Osteoblast (primary cell): Measurements from ENCODE around the gene PEX26. TPM values are rescaled to one million over a fixed set of nuclear protein-coding genes. Genes with fewer than 3 reads are reported as not detected.

Source experiments
- DNase-seq: peaks from one replicate; pipeline ENCODE4 v3.0.0; 2011; ENCODE audit warnings: low spot score, mixed read lengths; ENCODE audit not compliant: insufficient read length; ENCODE audit errors: missing footprints
- H2AFZ ChIP-seq: 2 replicates; pipeline ENCODE4 v1.6.0; 2011; ENCODE audit warnings: mild to moderate bottlenecking, low read length
- H3K27ac ChIP-seq: 2 replicates; pipeline ENCODE4 v1.5.1; 2011; ENCODE audit warnings: mild to moderate bottlenecking, low read depth, low read length, moderate library complexity
- H3K27me3 ChIP-seq: 2 replicates; pipeline ENCODE4 v1.6.0; 2012; ENCODE audit warnings: mild to moderate bottlenecking, control low read depth, inconsistent platforms, low read length, moderate library complexity; ENCODE audit not compliant: insufficient read depth
- H3K36me3 ChIP-seq: 2 replicates; pipeline ENCODE4 v1.5.1; 2011; ENCODE audit warnings: mild to moderate bottlenecking, low read length, control low read depth, moderate library complexity; ENCODE audit not compliant: insufficient read depth
- H3K4me1 ChIP-seq: 2 replicates; pipeline ENCODE4 v1.5.1; 2011; ENCODE audit warnings: mild to moderate bottlenecking, low read length, control low read depth, moderate library complexity; ENCODE audit not compliant: insufficient read depth
- H3K4me2 ChIP-seq: 2 replicates; pipeline ENCODE4 v1.6.0; 2011; ENCODE audit warnings: mild to moderate bottlenecking, low read length; ENCODE audit not compliant: insufficient read depth
- H3K4me3 ChIP-seq: fragments of 200-600 bp; sonication (generic); 3 replicates; pipeline ENCODE4 v1.5.1; 2012; ENCODE audit warnings: mild to moderate bottlenecking, low read length, inconsistent platforms; ENCODE audit not compliant: insufficient read depth
- H3K79me2 ChIP-seq: 2 replicates; pipeline ENCODE4 v1.6.0; 2012; ENCODE audit warnings: mild to moderate bottlenecking, low read length, control low read depth, inconsistent platforms; ENCODE audit not compliant: insufficient read depth
- H3K9me3 ChIP-seq: 2 replicates; pipeline ENCODE4 v1.5.1; 2011; ENCODE audit warnings: low read depth, low read length, control low read depth
- H4K20me1 ChIP-seq: 2 replicates; pipeline ENCODE4 v1.6.0; 2012; ENCODE audit warnings: mild to moderate bottlenecking, low read length, control low read depth; ENCODE audit not compliant: insufficient read depth
- CTCF ChIP-seq: IDR thresholded peaks from 2 replicates; pipeline ENCODE4 v1.5.1; 2011; ENCODE audit warnings: mild to moderate bottlenecking, low read depth, low read length, moderate library complexity; ENCODE audit errors: extremely low read depth
- total RNA-seq: library from RNA; depleted of rRNA; stranded (reverse); fragments of >200 nt; gene quantifications from 2 replicates; pipeline ENCODE4 v1.2.3, GENCODE V29; 2012

PEX26 gene
- total RNA-seq, 1 donor, result 26.8 TPM

DNA sequence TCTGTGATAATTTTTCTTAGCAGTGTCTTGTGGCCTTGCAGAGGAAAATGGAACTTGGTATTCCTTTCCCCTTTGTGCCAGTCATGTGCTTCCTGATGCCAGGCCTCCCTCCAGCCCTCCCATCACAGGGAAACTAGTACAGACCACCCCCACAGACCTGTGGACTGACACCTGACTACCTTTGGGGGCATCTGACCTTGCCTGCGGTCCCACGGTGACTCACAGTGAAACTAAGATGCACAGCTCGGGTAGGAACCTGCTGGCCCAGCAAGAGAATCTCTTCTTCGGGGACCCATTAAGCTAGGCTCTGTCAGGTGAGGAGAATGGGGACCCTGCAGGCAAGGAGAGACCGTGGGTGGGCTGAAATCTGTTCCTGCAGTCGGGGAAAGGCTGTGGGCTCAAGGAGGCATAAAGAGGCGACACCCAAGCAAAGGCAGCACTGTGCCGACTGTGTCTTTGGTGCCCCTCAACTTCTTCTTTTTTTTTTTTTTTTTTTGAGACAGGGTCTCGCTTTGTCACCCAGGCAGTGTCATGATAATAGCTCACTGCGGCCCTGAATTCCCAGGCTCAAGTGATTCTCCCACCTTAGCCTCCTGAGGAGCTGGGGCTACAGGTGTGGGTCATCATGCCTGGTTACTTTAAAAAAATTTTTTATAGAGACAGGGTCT lies 20.8 kb upstream of the PEX26 start:
- H3K79me2 ChIP-seq, result no peaks in the 10 kb centered on the region
- DNase-seq, result no peak
- H3K4me1 ChIP-seq, result peaks cover 32% of the 10 kb centered on the region
- no peak overlapping the region for H3K4me3 ChIP-seq
- no peaks in the 10 kb centered on the region for H3K9me3 ChIP-seq
- no peaks in the 10 kb centered on the region for H4K20me1 ChIP-seq
- peak overlapping the region; percentile 2 for H2AFZ ChIP-seq
- no peaks in the 10 kb centered on the region for H3K27me3 ChIP-seq
- H3K4me2 ChIP-seq, result no peak overlapping the region
- no peak for TF ChIP-seq CTCF
- H3K27ac ChIP-seq, result peak overlapping the region; percentile 59
- H3K36me3 ChIP-seq, result no peaks in the 10 kb centered on the region

- Histone ChIP-seq H3K27ac (peak overlapping the region; percentile 14), H3K36me3 (no peaks in the 10 kb centered on the region), H2AFZ (no peak overlapping the region), H4K20me1 (no peaks in the 10 kb centered on the region), H3K4me2 (no peak overlapping the region), H3K27me3 (no peaks in the 10 kb centered on the region), H3K4me1 (peaks cover 33% of the 10 kb centered on the region), H3K4me3 (no peak overlapping the region), H3K9me3 (no peaks in the 10 kb centered on the region), H3K79me2 (no peaks in the 10 kb centered on the region)
- peak; percentile 97 for DNase-seq
- TF ChIP-seq CTCF, result no peak
These were observed 20.1 kb upstream of the PEX26 start for GRCh38 chr22:18057568-18058209.

- no peak for DNase-seq
- Histone ChIP-seq H3K27me3 (no peaks in the 10 kb centered on the region), H3K4me1 (peaks cover 33% of the 10 kb centered on the region), H3K36me3 (no peaks in the 10 kb centered on the region), H3K4me3 (no peak overlapping the region), H4K20me1 (no peaks in the 10 kb centered on the region), H3K27ac (no peak overlapping the region), H2AFZ (no peak overlapping the region), H3K79me2 (no peaks in the 10 kb centered on the region), H3K9me3 (no peaks in the 10 kb centered on the region), H3K4me2 (no peak overlapping the region)
- TF ChIP-seq CTCF, result no peak
These were observed 19.3 kb upstream of the PEX26 start for GRCh38 chr22:18058371-18059093.

DNA sequence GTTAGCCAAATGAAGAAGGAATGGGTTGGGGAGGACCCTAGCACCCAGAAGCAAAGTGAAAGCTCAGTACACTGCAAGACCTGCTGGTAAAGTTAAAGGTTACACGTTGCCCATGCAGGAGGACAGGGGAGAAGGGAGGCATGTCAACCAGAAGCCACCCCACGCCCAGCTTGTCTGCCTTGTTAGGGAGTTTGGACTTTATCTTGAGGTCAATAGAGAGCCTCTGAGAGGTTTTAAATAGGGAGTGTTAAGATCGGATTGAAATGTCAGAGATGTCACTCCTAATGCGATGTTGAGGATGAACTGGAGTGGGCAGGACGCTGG lies 18.7 kb upstream of the PEX26 start:
- H3K9me3 ChIP-seq, result no peaks in the 10 kb centered on the region
- no peak for DNase-seq
- H2AFZ ChIP-seq, result no peak overlapping the region
- H3K27me3 ChIP-seq, result no peaks in the 10 kb centered on the region
- no peak for TF ChIP-seq CTCF
- H3K4me2 ChIP-seq, result no peak overlapping the region
- peaks cover 33% of the 10 kb centered on the region for H3K4me1 ChIP-seq
- no peaks in the 10 kb centered on the region for H3K36me3 ChIP-seq
- no peak overlapping the region for H3K27ac ChIP-seq
- no peak overlapping the region for H3K4me3 ChIP-seq
- no peaks in the 10 kb centered on the region for H4K20me1 ChIP-seq
- no peaks in the 10 kb centered on the region for H3K79me2 ChIP-seq
